Lower leg skin (tissue), 4 donors: ENCODE measurements around the gene CES3. TPM values are rescaled to one million over a fixed set of nuclear protein-coding genes. Genes with fewer than 3 reads are reported as not detected.
"Not testable (repeated sequence)": the region's sequence is repeated elsewhere in the genome, so short reads cannot be mapped to it uniquely, and the experiment has no call there.

Experiments
- DNase-seq, 2 donors: peaks; one replicate each; pipeline ENCODE4 v3.0.0-alpha.2; 2019; ENCODE audit warnings: low spot score in 2 of 2
- H3K4me3 ChIP-seq: fragments of 200-600 bp; sonication (generic); 2 replicates; pipeline ENCODE4 v1.5.1; 2017; ENCODE audit warnings: mild to moderate bottlenecking, low read depth; ENCODE audit not compliant: poor library complexity, severe bottlenecking
- CTCF ChIP-seq, 3 donors: fragments of 450-650 bp; IDR thresholded peaks; one replicate each; pipeline ENCODE4 v1.5.1; 2016; ENCODE audit warnings: antibody characterized with exemption in 3 of 3, mild to moderate bottlenecking in 3 of 3, moderate library complexity in 2 of 3
- POLR2A ChIP-seq, 2 donors: fragments of 450-650 bp; IDR thresholded peaks; one replicate each; pipeline ENCODE4 v1.6.1; 2016 to 2017; ENCODE audit warnings: antibody characterized with exemption in 2 of 2, mild to moderate bottlenecking in 1 of 2, moderate library complexity in 1 of 2
- WGBS, 2 donors: methylation state at CpG; one replicate each; pipeline ENCODE4 v1.1.5; 2018; 5-methylcytosine and 5-hydroxymethylcytosine counted together
- intact Hi-C: fragments of 100-400 bp; cut with DNase I; formaldehyde crosslinking; loops from one replicate; pipeline ENCODE4 v1.15.0; 2023; ENCODE audit warnings: low total_unique reads
- total RNA-seq, 4 donors: library from RNA; depleted of rRNA; stranded (reverse); fragments of >200 nt; gene quantifications; one replicate each; pipeline ENCODE4 v1.1.0, GENCODE V29; 2016

CES3 gene
- total RNA-seq, 4 donors from 2014 or later = 0.59 to 1.3 (median 1.2) TPM

DNA sequence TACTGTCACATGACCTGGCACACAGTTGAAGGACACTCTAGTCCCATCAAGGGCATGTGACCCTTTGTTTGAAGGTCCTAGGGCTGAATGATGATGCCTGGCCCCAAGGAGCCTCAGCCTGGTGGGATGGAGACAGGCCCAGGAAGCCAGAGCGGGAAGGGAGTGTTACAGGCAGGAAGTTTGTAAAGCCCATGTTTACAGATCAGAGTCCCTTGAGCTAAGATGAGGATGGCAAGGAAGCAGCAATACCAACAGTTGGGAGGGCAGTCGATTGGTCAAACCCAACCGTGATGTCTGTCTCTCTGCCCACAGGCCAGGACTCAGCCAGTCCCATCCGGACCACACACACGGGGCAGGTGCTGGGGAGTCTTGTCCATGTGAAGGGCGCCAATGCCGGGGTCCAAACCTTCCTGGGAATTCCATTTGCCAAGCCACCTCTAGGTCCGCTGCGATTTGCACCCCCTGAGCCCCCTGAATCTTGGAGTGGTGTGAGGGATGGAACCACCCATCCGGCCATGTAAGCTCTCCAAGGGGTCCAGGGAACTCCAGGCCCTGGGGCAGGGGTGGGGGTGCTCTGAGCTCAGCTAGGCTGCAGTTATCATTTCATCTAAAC is 23.2 kb upstream of the CES3 start:
- no peak for TF ChIP-seq CTCF (IDR thresholded peaks at IDR 0.05)
- no peak for TF ChIP-seq POLR2A (IDR thresholded peaks at IDR 0.05)
- no peak overlapping the region for H3K4me3 ChIP-seq
- no peak for DNase-seq
- intact Hi-C loops = no loop called here
- WGBS, 2 donors = 88 to 95% methylated on average over 10 of the region's 10 CpGs

DNA sequence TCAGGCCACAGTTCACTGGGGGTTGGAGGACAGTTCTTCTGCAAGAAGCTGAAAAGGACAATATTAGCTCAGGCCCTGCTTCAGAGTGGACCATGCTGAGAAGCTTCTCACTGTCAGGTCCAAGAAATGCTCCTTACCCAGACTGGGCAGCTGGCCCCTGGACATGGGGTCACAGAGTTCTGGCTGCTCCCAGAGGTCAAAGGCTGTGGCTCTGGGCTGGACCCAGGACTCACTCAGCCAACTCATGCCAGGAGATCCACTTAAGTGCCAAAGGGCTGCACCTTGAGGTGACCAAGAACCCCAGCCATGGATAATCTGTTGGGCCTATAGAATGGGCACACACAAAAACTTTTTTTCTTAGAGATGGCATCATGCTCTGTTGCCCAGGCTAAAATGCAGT is 21.7 kb upstream of the CES3 start:
- no peak overlapping the region for H3K4me3 ChIP-seq
- intact Hi-C loops = no loop called here
- no peak for DNase-seq
- TF ChIP-seq POLR2A (IDR thresholded peaks at IDR 0.05) = no peak
- no peak for TF ChIP-seq CTCF (IDR thresholded peaks at IDR 0.05)

DNA sequence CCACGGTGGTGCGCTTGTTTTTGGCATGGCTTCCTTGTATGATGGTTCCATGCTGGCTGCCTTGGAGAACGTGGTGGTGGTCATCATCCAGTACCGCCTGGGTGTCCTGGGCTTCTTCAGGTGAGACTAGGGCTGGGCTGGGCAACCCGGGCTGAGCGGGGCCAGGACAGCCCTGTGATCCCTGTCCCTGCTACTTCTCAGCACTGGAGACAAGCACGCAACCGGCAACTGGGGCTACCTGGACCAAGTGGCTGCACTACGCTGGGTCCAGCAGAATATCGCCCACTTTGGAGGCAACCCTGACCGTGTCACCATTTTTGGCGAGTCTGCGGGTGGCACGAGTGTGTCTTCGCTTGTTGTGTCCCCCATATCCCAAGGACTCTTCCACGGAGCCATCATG is 20.8 kb upstream of the CES3 start:
- TF ChIP-seq CTCF (IDR thresholded peaks at IDR 0.05) (no peak), POLR2A (IDR thresholded peaks at IDR 0.05) (no peak)
- WGBS, 2 donors = 92 to 95% methylated on average over 15 to 16 of the region's 16 CpGs
- H3K4me3 ChIP-seq = no peak overlapping the region
- intact Hi-C loops = no loop called here
- DNase-seq = no peak

DNA sequence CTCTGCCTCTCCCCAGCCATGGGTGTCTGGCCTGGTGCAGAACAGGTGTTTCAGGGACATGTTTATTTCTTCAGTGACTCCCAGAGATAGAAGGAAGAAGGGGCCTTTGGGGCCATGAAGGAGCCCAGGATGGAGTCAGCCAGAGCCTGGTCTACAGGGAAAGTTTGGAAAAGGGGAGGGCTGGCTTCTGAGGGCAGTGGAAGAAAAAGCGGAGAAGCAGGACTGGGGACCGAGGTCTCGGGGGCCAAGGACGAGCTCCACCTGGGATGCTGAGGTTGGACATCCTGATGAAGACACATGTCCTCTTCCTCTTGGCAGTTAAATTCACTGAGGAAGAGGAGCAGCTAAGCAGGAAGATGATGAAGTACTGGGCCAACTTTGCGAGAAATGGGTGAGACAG is 18.1 kb upstream of the CES3 start:
- intact Hi-C loops = no loop called here
- 74 to 92% methylated on average over 5 of the region's 5 CpGs for WGBS, 2 donors
- no peak overlapping the region for H3K4me3 ChIP-seq
- DNase-seq = no peak
- TF ChIP-seq POLR2A (IDR thresholded peaks at IDR 0.05) = no peak
- TF ChIP-seq CTCF (IDR thresholded peaks at IDR 0.05) = no peak

GRCh38 chr16:66943426-66944053 is 17.5 kb upstream of the CES3 start:
- TF ChIP-seq CTCF (IDR thresholded peaks at IDR 0.05) (no peak), POLR2A (IDR thresholded peaks at IDR 0.05) (no peak)
- intact Hi-C loops = no loop called here
- no peak overlapping the region for H3K4me3 ChIP-seq
- DNase-seq = no peak
- WGBS, 2 donors = 93% methylated on average over 11 of the region's 15 CpGs

DNA sequence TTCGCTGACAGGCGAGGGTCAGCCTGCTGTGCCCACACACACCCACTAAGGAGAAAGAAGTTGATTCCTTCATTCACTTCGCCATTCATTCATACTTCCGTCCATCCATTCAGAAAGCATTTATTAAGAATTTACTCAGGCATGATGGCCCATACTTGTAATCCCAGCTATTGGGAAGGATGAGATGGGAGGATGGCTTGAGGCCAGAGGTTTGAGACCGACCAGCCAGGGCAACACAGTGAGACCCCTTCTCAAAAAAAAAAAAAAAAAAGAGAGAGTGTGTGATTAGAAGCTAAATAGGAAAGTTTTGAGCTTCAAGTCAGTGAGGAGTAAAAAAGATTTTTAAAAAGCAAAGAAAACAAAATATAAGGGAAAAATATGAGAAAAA is 17.0 kb upstream of the CES3 start:
- 82% methylated on average over 5 of the region's 5 CpGs for WGBS, 2 donors
- no peak for TF ChIP-seq CTCF (IDR thresholded peaks at IDR 0.05)
- no peak for TF ChIP-seq POLR2A (IDR thresholded peaks at IDR 0.05)
- H3K4me3 ChIP-seq = no peak overlapping the region
- intact Hi-C loops = no loop called here
- DNase-seq = no peak

GRCh38 chr16:66944971-66945370 is 16.1 kb upstream of the CES3 start:
- H3K4me3 ChIP-seq, intact Hi-C loops, DNase-seq: not testable (repeated sequence)
- WGBS, 2 donors = 81 to 83% methylated on average over 9 of the region's 9 CpGs
